SK-N-SH (cell line): ENCODE measurements around the gene DRAP1. TPM values are rescaled to one million over a fixed set of nuclear protein-coding genes. Genes with fewer than 3 reads are reported as not detected.
"Not testable (repeated sequence)": the region's sequence is repeated elsewhere in the genome, so short reads cannot be mapped to it uniquely, and the experiment has no call there.

Experiments used
- CTCF ChIA-PET: fragments of 300-600, 350-600 bp; formaldehyde crosslinking; extraction: SDS; loops from one replicate; lab custom pipeline; 2021; lab: Yijun Ruan, JAX
- POLR2A ChIA-PET: fragments of 350-600 bp; sonication (Branson Sonifier 250); formaldehyde crosslinking; extraction: SDS; loops from one replicate; lab custom pipeline; 2020; ENCODE audit warnings: antibody characterized with exemption, inconsistent platforms; lab: Yijun Ruan, JAX
- DNase-seq: peaks from one replicate; pipeline ENCODE4 v3.0.0; 2012
- H2AFZ ChIP-seq: fragments of 200-600 bp; sonication (generic); 2 replicates; pipeline ENCODE4 v1.8.1; 2016; ENCODE audit warnings: antibody characterized with exemption, mild to moderate bottlenecking, low read depth
- H3F3A ChIP-seq: fragments of 200-600 bp; sonication (generic); replicated peaks from 2 replicates; pipeline ENCODE3; 2016; ENCODE audit warnings: antibody characterized with exemption, mild to moderate bottlenecking; ENCODE audit not compliant: insufficient read depth
- H3K27ac ChIP-seq, 2 experiments: fragments of 200-500 bp in 1 of 2; fragments of 200-600 bp in 1 of 2; sonication (Bioruptor generic) in 1 of 2; sonication (generic), shearing (Covaris generic) in 1 of 2; 2 replicates each; pipeline versions ENCODE4 v1.5.1 to v1.6.1; 2014 to 2016; ENCODE audit warnings: low read depth in 2 of 2, inconsistent platforms in 1 of 2, low read length in 1 of 2, mild to moderate bottlenecking in 1 of 2, mixed read lengths in 1 of 2
- H3K27me3 ChIP-seq: fragments of 200-600 bp; sonication (generic), shearing (Covaris generic); 2 replicates; pipeline ENCODE4 v1.6.1; 2016; ENCODE audit warnings: mixed run types; ENCODE audit not compliant: insufficient read depth
- H3K36me3 ChIP-seq, 2 experiments: fragments of 200-500 bp in 1 of 2; fragments of 200-600 bp in 1 of 2; sonication (Bioruptor generic) in 1 of 2; sonication (generic) in 1 of 2; replicated peaks in 1 of 2; 2 replicates each; pipeline versions ENCODE3 to v1.5.1; 2014 to 2016; ENCODE audit warnings: low read length in 1 of 2, mild to moderate bottlenecking in 1 of 2; ENCODE audit not compliant: insufficient read depth in 2 of 2, control insufficient read depth in 1 of 2
- H3K4me1 ChIP-seq, 2 experiments: fragments of 200-500 bp in 1 of 2; fragments of 200-600 bp in 1 of 2; sonication (Bioruptor generic) in 1 of 2; sonication (generic), shearing (Covaris generic) in 1 of 2; 2 replicates each; pipeline versions ENCODE4 v1.5.1 to v1.6.1; 2014 to 2016; ENCODE audit warnings: low read depth in 1 of 2, low read length in 1 of 2, mixed run types in 1 of 2; ENCODE audit not compliant: insufficient read depth in 2 of 2, control insufficient read depth in 1 of 2
- H3K4me2 ChIP-seq: fragments of 200-600 bp; sonication (generic), shearing (Covaris generic); 2 replicates; pipeline ENCODE4 v1.6.1; 2017; ENCODE audit warnings: mixed run types
- H3K4me3 ChIP-seq, 2 experiments: fragments of 200-500 bp in 1 of 2; fragments of 200-600 bp in 1 of 2; sonication (Bioruptor generic) in 1 of 2; sonication (generic), shearing (Covaris generic) in 1 of 2; 2 replicates each; pipeline versions ENCODE4 v1.5.1 to v1.8.1; 2014 to 2016; ENCODE audit warnings: low read depth in 2 of 2, inconsistent platforms in 1 of 2, low read length in 1 of 2, mild to moderate bottlenecking in 1 of 2, mixed read lengths in 1 of 2, moderate library complexity in 1 of 2
- H3K79me2 ChIP-seq: fragments of 200-600 bp; sonication (generic); 2 replicates; pipeline ENCODE4 v1.8.1; 2017; ENCODE audit warnings: mild to moderate bottlenecking; ENCODE audit not compliant: insufficient read depth
- H3K9ac ChIP-seq: fragments of 200-600 bp; sonication (generic); 2 replicates; pipeline ENCODE4 v1.6.1; 2017; ENCODE audit warnings: mixed run types
- H3K9me2 ChIP-seq: fragments of 200-600 bp; sonication (generic); 2 replicates; pipeline ENCODE4 v1.6.1; 2017; ENCODE audit warnings: mixed run types
- H3K9me3 ChIP-seq: fragments of 200-600 bp; sonication (generic); 2 replicates; pipeline ENCODE4 v1.6.1; 2017; ENCODE audit warnings: mixed run types, mild to moderate bottlenecking, moderate library complexity
- H4K20me1 ChIP-seq: fragments of 200-600 bp; sonication (generic); 2 replicates; pipeline ENCODE4 v1.6.1; 2017; ENCODE audit warnings: mild to moderate bottlenecking, mixed run types; ENCODE audit not compliant: insufficient read depth
- WGBS: methylation state at CpG from one replicate; pipeline ENCODE4 v1.1.6; 2017; ENCODE audit warnings: low lambda C conversion rate; 5-methylcytosine and 5-hydroxymethylcytosine counted together
- polyA plus RNA-seq, 3 experiments: library from polyadenylated mRNA; depleted of rRNA; stranded (reverse); fragments of >200 nt; gene quantifications; 2 replicates each; pipeline ENCODE4 v1.2.3, GENCODE V29; 2012
- TF ChIP-seq, protein P1 (sequence below): IDR thresholded peaks from 2 replicates; pipeline ENCODE4 v1.4.0; 2012; ENCODE audit warnings: low read depth, borderline replicate concordance

The DRAP1 gene
- polyA plus RNA-seq, 1 of the 3 experiments (the other 2 are of a cell fraction), result 464 TPM

DNA sequence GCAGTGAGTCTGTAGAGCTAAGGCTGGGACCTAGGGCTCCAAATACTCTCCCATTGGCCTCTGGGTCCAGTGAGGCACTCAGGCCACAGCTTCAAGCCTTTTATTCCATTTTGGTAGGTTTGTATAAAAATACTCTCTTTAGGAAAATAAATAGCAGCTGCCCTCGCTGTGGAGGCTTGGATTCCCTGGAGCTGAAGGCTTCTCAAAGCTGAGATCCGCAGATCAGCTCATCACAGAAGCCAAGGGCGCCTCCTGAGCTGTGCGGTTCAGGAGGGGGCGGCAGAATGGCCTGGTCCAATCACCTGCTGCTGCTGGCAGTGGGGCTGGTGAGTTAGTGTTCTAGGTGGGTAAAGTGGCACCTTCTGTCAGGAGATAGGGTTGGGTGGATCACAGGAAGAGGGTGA, 27.1 kb upstream of the DRAP1 start:
- CTCF ChIA-PET, result interaction anchor here (0.6 to 15.2 kb wide), 7 partner anchors 19 to 450 kb away, joined by 3 to 374 read pairs (median 4); partner anchors contain the start of genes CFL1, EFEMP2 and MUS81
- H2AFZ ChIP-seq, H3K9me2 ChIP-seq, POLR2A ChIA-PET, H3K9me3 ChIP-seq, H3K27me3 ChIP-seq, DNase-seq: not testable (repeated sequence)
- Histone ChIP-seq H3K4me1 (peaks cover 46 to 52% of the 10 kb centered on the region in 2 experiments), H3K9ac (peak overlapping the region; percentile 76; the same call in 1 of the 2 replicates), H3K27ac (peak overlapping the region in 1 of 2 experiments; percentile 94; a peak in 3 of 4 replicates), H3F3A (peaks cover 95% of the 10 kb centered on the region), H4K20me1 (peaks cover 63% of the 10 kb centered on the region), H3K79me2 (peaks cover 68% of the 10 kb centered on the region), H3K4me3 (peak overlapping the region; percentile 65 to 70), H3K4me2 (peak overlapping the region; percentile 98), H3K36me3 (peaks cover 0 to 37% of the 10 kb centered on the region in 2 experiments)
- TF ChIP-seq, protein P1, sequence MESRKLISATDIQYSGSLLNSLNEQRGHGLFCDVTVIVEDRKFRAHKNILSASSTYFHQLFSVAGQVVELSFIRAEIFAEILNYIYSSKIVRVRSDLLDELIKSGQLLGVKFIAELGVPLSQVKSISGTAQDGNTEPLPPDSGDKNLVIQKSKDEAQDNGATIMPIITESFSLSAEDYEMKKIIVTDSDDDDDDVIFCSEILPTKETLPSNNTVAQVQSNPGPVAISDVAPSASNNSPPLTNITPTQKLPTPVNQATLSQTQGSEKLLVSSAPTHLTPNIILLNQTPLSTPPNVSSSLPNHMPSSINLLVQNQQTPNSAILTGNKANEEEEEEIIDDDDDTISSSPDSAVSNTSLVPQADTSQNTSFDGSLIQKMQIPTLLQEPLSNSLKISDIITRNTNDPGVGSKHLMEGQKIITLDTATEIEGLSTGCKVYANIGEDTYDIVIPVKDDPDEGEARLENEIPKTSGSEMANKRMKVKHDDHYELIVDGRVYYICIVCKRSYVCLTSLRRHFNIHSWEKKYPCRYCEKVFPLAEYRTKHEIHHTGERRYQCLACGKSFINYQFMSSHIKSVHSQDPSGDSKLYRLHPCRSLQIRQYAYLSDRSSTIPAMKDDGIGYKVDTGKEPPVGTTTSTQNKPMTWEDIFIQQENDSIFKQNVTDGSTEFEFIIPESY, result 0 out of 2 replicates have a peak, but pooled peaks have one; percentile 7
- 93% methylated on average over 5 of the region's 5 CpGs for WGBS

DNA sequence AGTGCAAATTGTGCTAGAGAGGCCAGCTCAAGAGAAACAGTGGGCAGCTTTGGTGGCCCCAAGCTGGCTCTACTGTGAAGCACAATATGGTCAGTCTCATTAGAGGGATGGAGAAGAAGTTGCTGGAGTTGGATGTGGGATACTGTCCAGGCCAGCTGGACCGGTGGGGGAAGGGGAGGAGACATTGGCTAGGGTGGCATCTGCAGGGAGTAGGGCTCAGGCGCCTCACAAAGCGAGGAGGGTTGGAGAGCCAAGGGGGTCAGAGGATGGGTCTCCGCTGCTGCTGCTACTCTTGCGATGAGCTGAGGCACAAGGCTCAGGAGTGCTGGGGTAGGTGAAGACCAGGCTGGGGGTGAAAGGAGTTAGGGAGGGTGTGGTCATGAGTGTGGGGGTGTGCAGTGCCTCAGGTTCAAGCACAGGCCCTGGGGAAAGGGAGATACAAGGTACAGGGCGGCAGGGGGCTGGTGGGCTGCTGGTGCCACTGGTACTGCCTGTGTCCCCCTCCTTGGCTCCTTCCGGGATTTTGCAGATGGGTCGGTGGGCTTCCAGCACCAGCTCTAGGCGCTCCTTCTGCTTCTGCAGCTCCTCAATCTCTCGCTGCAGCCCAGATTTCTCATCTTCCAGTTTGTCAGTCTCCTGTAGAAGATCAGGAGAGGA, 26.4 kb upstream of the DRAP1 start:
- ChIA-PET CTCF (interaction anchor here (0.6 to 15.2 kb wide), 8 partner anchors 8 to 123 kb away, joined by 3 to 374 read pairs (median 12); partner anchors contain the start of genes CFL1, EFEMP2 and MUS81), POLR2A (interaction anchor here (0.6 kb wide), 1 partner anchor 75 kb away, joined by 3 read pairs; no protein-coding TSS in a partner anchor)
- H3K4me2 ChIP-seq, result peak overlapping the region; percentile 98
- peaks cover 0 to 42% of the 10 kb centered on the region in 2 experiments for H3K36me3 ChIP-seq
- H3K9me3 ChIP-seq, result no peaks in the 10 kb centered on the region
- WGBS, result 87% methylated on average over 8 of the region's 10 CpGs
- H4K20me1 ChIP-seq, result peaks cover 70% of the 10 kb centered on the region
- H3K27ac ChIP-seq, result peak overlapping the region in 1 of 2 experiments; percentile 94; a peak in 2 of 4 replicates
- H3K27me3 ChIP-seq, result no peaks in the 10 kb centered on the region
- H3F3A ChIP-seq, result peaks cover 93% of the 10 kb centered on the region
- TF ChIP-seq, protein P1, result no peak
- H3K4me3 ChIP-seq, result no peak overlapping the region
- H3K9me2 ChIP-seq, result no peaks in the 10 kb centered on the region
- H2AFZ ChIP-seq, result no peak overlapping the region
- H3K79me2 ChIP-seq, result peaks cover 68% of the 10 kb centered on the region
- H3K9ac ChIP-seq, result peak overlapping the region; percentile 76; the same call in 1 of the 2 replicates
- DNase-seq, result no peak
- peaks cover 39 to 52% of the 10 kb centered on the region in 2 experiments for H3K4me1 ChIP-seq
